CD4-positive, alpha-beta memory T cell (primary cell): ENCODE data around the gene ABI1. TPM values are rescaled to one million over a fixed set of nuclear protein-coding genes. Genes with fewer than 3 reads are reported as not detected.
A peak's percentile ranks its signal among the peaks of the same experiment; 100 is the strongest.

Experiments
- CTCF ChIA-PET: fragments of 350-600 bp; sonication (Branson Sonifier 250); formaldehyde crosslinking; loops from one replicate; lab custom pipeline; 2021; ENCODE audit warnings: inconsistent platforms; ENCODE audit not compliant: partially characterized antibody; lab: Charles Lee
- POLR2A ChIA-PET: fragments of 350-600 bp; sonication (Branson Sonifier 250); formaldehyde crosslinking; loops from one replicate; lab custom pipeline; 2021; ENCODE audit not compliant: partially characterized antibody; lab: Charles Lee
- DNase-seq, 5 donors: peaks; one replicate each; pipeline versions ENCODE4 v3.0.0 to v3.0.0-alpha.2; 2020 to 2022; ENCODE audit warnings: mixed read lengths in 1 of 5
- H3K27ac ChIP-seq: one replicate; pipeline ENCODE4 v1.7.0; 2013; ENCODE audit warnings: low read depth, low read length
- H3K27me3 ChIP-seq: 2 replicates; pipeline ENCODE4 v1.7.0; 2013; ENCODE audit warnings: mild to moderate bottlenecking, low read length, moderate library complexity; ENCODE audit not compliant: insufficient read depth
- H3K36me3 ChIP-seq: 2 replicates; pipeline ENCODE4 v1.7.0; 2013; ENCODE audit warnings: mild to moderate bottlenecking, low read length, moderate library complexity; ENCODE audit not compliant: insufficient read depth
- H3K4me1 ChIP-seq: 2 replicates; pipeline ENCODE4 v1.7.0; 2013; ENCODE audit warnings: mild to moderate bottlenecking, low read length, moderate library complexity; ENCODE audit not compliant: insufficient read depth
- H3K4me3 ChIP-seq, 2 donors: one replicate each; pipeline ENCODE4 v1.7.0; 2013; ENCODE audit warnings: low read length in 2 of 2, mild to moderate bottlenecking in 1 of 2
- H3K9me3 ChIP-seq, 2 donors: one replicate each; pipeline ENCODE4 v1.7.0; 2013; ENCODE audit warnings: low read length in 2 of 2, control low read depth in 1 of 2; ENCODE audit not compliant: control insufficient read depth in 1 of 2
- H3K27ac Mint-ChIP-seq, 7 donors: one replicate each; pipeline ENCODE4 v1.8.0; 2020 to 2021; ENCODE audit warnings: mixed read lengths in 7 of 7, mild to moderate bottlenecking in 6 of 7, inconsistent platforms in 3 of 7, moderate library complexity in 3 of 7
- H3K27me3 Mint-ChIP-seq, 2 donors: one replicate each; pipeline ENCODE4 v1.8.0; 2020 to 2021; ENCODE audit warnings: mixed read lengths in 2 of 2
- H3K36me3 Mint-ChIP-seq, 2 donors: one replicate each; pipeline ENCODE4 v1.8.0; 2020 to 2021; ENCODE audit warnings: mixed read lengths in 2 of 2, inconsistent platforms in 1 of 2, mild to moderate bottlenecking in 1 of 2
- H3K4me1 Mint-ChIP-seq, 4 donors: one replicate each; pipeline ENCODE4 v1.8.0; 2020 to 2021; ENCODE audit warnings: mixed read lengths in 4 of 4, mild to moderate bottlenecking in 1 of 4
- H3K4me3 Mint-ChIP-seq, 8 donors: one replicate each; pipeline ENCODE4 v1.8.0; 2020 to 2021; ENCODE audit warnings: mixed read lengths in 8 of 8, mild to moderate bottlenecking in 7 of 8, moderate library complexity in 6 of 8, inconsistent platforms in 3 of 8
- H3K9me3 Mint-ChIP-seq, 8 donors: one replicate each; pipeline ENCODE4 v1.8.0; 2020 to 2021; ENCODE audit warnings: mixed read lengths in 8 of 8, mild to moderate bottlenecking in 5 of 8, inconsistent platforms in 3 of 8, moderate library complexity in 1 of 8
- intact Hi-C: fragments of 100-400 bp; cut with micrococcal nuclease; formaldehyde crosslinking; loops from one replicate; pipeline ENCODE4 v1.15.1; 2023
- polyA plus RNA-seq, 2 donors: library from polyadenylated mRNA; unstranded; fragments of 300-500 nt; fragmentation: Illumina TruSeq; gene quantifications; one replicate each; pipeline ENCODE4 v1.2.3, GENCODE V29; 2021
- total RNA-seq, 2 experiments: library from RNA; stranded (reverse); gene quantifications; one replicate each; pipeline ENCODE4 v1.2.3, GENCODE V29; 2021

Gene ABI1
- total and polyA plus RNA-seq, 4 experiments from 2014 or later = 62.2 to 87.6 (median 71.4) TPM

- Mint-ChIP-seq H3K27ac (no peak overlapping the region), H3K9me3 (peaks cover 0 to 1% (median 0%) of the 10 kb centered on the region in 8 donors), H3K4me3 (peak overlapping the region in 2 of 8 donors; percentile 24 to 30), H3K27me3 (no peaks in the 10 kb centered on the region), H3K4me1 (peaks cover 62 to 94% (median 80%) of the 10 kb centered on the region in 4 donors), H3K36me3 (peaks cover 0 to 5% of the 10 kb centered on the region in 2 donors)
- peaks cover 66% of the 10 kb centered on the region for H3K4me1 ChIP-seq
- no peaks in the 10 kb centered on the region for H3K36me3 ChIP-seq
- intact Hi-C loops = no loop called here
- POLR2A ChIA-PET = no interaction called here
- no peak overlapping the region for H3K4me3 ChIP-seq
- H3K27me3 ChIP-seq = no peaks in the 10 kb centered on the region
- no peaks in the 10 kb centered on the region for H3K9me3 ChIP-seq
- no peak for DNase-seq
- no peak overlapping the region for H3K27ac ChIP-seq
- CTCF ChIA-PET = no interaction called here
These were observed 59.5 kb downstream of the ABI1 start for GRCh38 chr10:26801274-26801673.

- peaks cover 0 to 7% (median 0%) of the 10 kb centered on the region in 8 donors for H3K9me3 Mint-ChIP-seq
- H3K4me1 Mint-ChIP-seq = peaks cover 57 to 92% (median 75%) of the 10 kb centered on the region in 4 donors
- Histone ChIP-seq H3K36me3 (no peaks in the 10 kb centered on the region), H3K9me3 (no peaks in the 10 kb centered on the region), H3K27me3 (no peaks in the 10 kb centered on the region), H3K4me1 (peaks cover 58% of the 10 kb centered on the region), H3K27ac (no peak overlapping the region), H3K4me3 (no peak overlapping the region)
- H3K36me3 Mint-ChIP-seq = peaks cover under 1 to 9% of the 10 kb centered on the region in 2 donors
- CTCF ChIA-PET = no interaction called here
- POLR2A ChIA-PET = no interaction called here
- intact Hi-C loops = no loop called here
- H3K27ac Mint-ChIP-seq = peak overlapping the region in 3 of 7 donors; percentile 14 to 49 (median 31)
- peak overlapping the region in 3 of 8 donors; percentile 10 to 32 (median 25) for H3K4me3 Mint-ChIP-seq
- H3K27me3 Mint-ChIP-seq = no peaks in the 10 kb centered on the region
- DNase-seq = no peak
These were observed 60.3 kb downstream of the ABI1 start for GRCh38 chr10:26800468-26800867.

GRCh38 chr10:26799342-26799741 lies 61.4 kb downstream of the ABI1 start:
- Mint-ChIP-seq H3K27ac (peak overlapping the region in 2 of 7 donors; percentile 26 to 33), H3K4me3 (peak overlapping the region in 4 of 8 donors; percentile 47 to 72 (median 59)), H3K27me3 (no peaks in the 10 kb centered on the region), H3K9me3 (peaks cover 0 to 11% (median 0%) of the 10 kb centered on the region in 8 donors), H3K4me1 (peaks cover 50 to 81% (median 66%) of the 10 kb centered on the region in 4 donors), H3K36me3 (peaks cover 4 to 12% of the 10 kb centered on the region in 2 donors)
- Histone ChIP-seq H3K27ac (no peak overlapping the region), H3K4me3 (no peak overlapping the region), H3K36me3 (no peaks in the 10 kb centered on the region), H3K4me1 (peaks cover 46% of the 10 kb centered on the region), H3K9me3 (no peaks in the 10 kb centered on the region), H3K27me3 (no peaks in the 10 kb centered on the region)
- ChIA-PET POLR2A (interaction anchor here (1.2 kb wide), 1 partner anchor 70 kb away, joined by 3 read pairs; no protein-coding TSS in a partner anchor), CTCF (interaction anchor here (0.8 kb wide), 1 partner anchor 8 kb away, joined by 3 read pairs; no protein-coding TSS in a partner anchor)
- intact Hi-C loops = no loop called here
- DNase-seq = peak in 3 of 5 donors; percentile 6 to 11 (median 8)

GRCh38 chr10:26798298-26798697 lies 62.5 kb downstream of the ABI1 start:
- peaks cover 0 to 11% (median 0%) of the 10 kb centered on the region in 8 donors for H3K9me3 Mint-ChIP-seq
- H3K27ac ChIP-seq = no peak overlapping the region
- ChIA-PET CTCF (interaction anchor here (0.8 kb wide), 1 partner anchor 9 kb away, joined by 3 read pairs; no protein-coding TSS in a partner anchor), POLR2A (no interaction called here)
- peaks cover 48 to 76% (median 61%) of the 10 kb centered on the region in 4 donors for H3K4me1 Mint-ChIP-seq
- H3K4me1 ChIP-seq = peaks cover 40% of the 10 kb centered on the region
- H3K9me3 ChIP-seq = no peaks in the 10 kb centered on the region
- no peaks in the 10 kb centered on the region for H3K36me3 ChIP-seq
- intact Hi-C loops = no loop called here
- no peak for DNase-seq
- no peaks in the 10 kb centered on the region for H3K27me3 Mint-ChIP-seq
- H3K27ac Mint-ChIP-seq = no peak overlapping the region
- H3K4me3 Mint-ChIP-seq = no peak overlapping the region
- no peak overlapping the region for H3K4me3 ChIP-seq
- peaks cover 4 to 12% of the 10 kb centered on the region in 2 donors for H3K36me3 Mint-ChIP-seq
- H3K27me3 ChIP-seq = no peaks in the 10 kb centered on the region

- Mint-ChIP-seq H3K27ac (peak overlapping the region in 2 of 7 donors; percentile 8 to 19), H3K9me3 (peaks cover 0 to 11% (median 0%) of the 10 kb centered on the region in 8 donors), H3K4me1 (peaks cover 45 to 75% (median 59%) of the 10 kb centered on the region in 4 donors), H3K4me3 (no peak overlapping the region), H3K36me3 (peaks cover 4 to 12% of the 10 kb centered on the region in 2 donors), H3K27me3 (no peaks in the 10 kb centered on the region)
- Histone ChIP-seq H3K36me3 (no peaks in the 10 kb centered on the region), H3K4me3 (no peak overlapping the region), H3K27me3 (no peaks in the 10 kb centered on the region), H3K27ac (no peak overlapping the region), H3K4me1 (peaks cover 36% of the 10 kb centered on the region), H3K9me3 (no peaks in the 10 kb centered on the region)
- ChIA-PET POLR2A (no interaction called here), CTCF (interaction anchor here (1.5 kb wide), 1 partner anchor 57 kb away, joined by 3 read pairs; no protein-coding TSS in a partner anchor)
- no peak for DNase-seq
- intact Hi-C loops = no loop called here
These were observed 63.4 kb downstream of the ABI1 start for GRCh38 chr10:26797340-26797739.

GRCh38 chr10:26792758-26793495 lies 67.8 kb downstream of the ABI1 start:
- no peak overlapping the region for H3K27ac ChIP-seq

More at GRCh38 chr10:26792758-26793495, 67.8 kb downstream of the ABI1 start:
- ChIA-PET POLR2A (no interaction called here), CTCF (no interaction called here)
- Mint-ChIP-seq H3K27ac (peak overlapping the region in 3 of 7 donors; percentile 18 to 84 (median 43)), H3K4me1 (peaks cover 35 to 58% (median 47%) of the 10 kb centered on the region in 4 donors), H3K9me3 (peaks cover 0 to 12% (median 0%) of the 10 kb centered on the region in 8 donors), H3K4me3 (peak overlapping the region in 2 of 8 donors; percentile 2 to 35), H3K36me3 (peaks cover 21% of the 10 kb centered on the region in 2 donors), H3K27me3 (no peaks in the 10 kb centered on the region)
- H3K4me1 ChIP-seq = peaks cover 7% of the 10 kb centered on the region
- H3K36me3 ChIP-seq = no peaks in the 10 kb centered on the region
- no peak for DNase-seq
- no peaks in the 10 kb centered on the region for H3K9me3 ChIP-seq
- intact Hi-C loops = no loop called here
- H3K4me3 ChIP-seq = no peak overlapping the region
- H3K27me3 ChIP-seq = no peaks in the 10 kb centered on the region
